Gastrocnemius medialis (tissue), 4 donors: ENCODE data around the gene WWOX.

ENCODE experiments used
- CTCF ChIP-seq, 5 experiments: fragments of 450-650 bp in 3 of 5; fragments of 200-600 bp in 2 of 5; sonication (generic) in 2 of 5; IDR thresholded peaks in 4 of 5; conservative IDR thresholded peaks in 1 of 5; 1 replicate in 4 of 5; 2 replicates in 1 of 5; pipeline ENCODE4 v1.5.1; 2016 to 2019; ENCODE audit warnings: antibody characterized with exemption in 5 of 5, mild to moderate bottlenecking in 3 of 5, moderate library complexity in 3 of 5
- POLR2A ChIP-seq, 2 donors: fragments of 450-650 bp; IDR thresholded peaks; one replicate each; pipeline ENCODE4 v1.6.1; 2017; ENCODE audit warnings: antibody characterized with exemption in 2 of 2, mild to moderate bottlenecking in 2 of 2, moderate library complexity in 2 of 2

- TF ChIP-seq POLR2A (IDR thresholded peaks at IDR 0.05) (no peak), CTCF (IDR thresholded peaks at IDR 0.05 in 4 of 5, conservative IDR thresholded peaks at IDR 0.05 in 1 of 5) (no peak)
Observed at GRCh38 chr16:78630102-78630501, 530.6 kb downstream of the WWOX start.
